ENCODE results near the gene SLC7A9. TPM values are rescaled to one million over a fixed set of nuclear protein-coding genes. Genes with fewer than 3 reads are reported as not detected.

The SLC7A9 gene
- total RNA-seq, 2 experiments from 2014 or later, result not detected

DNA sequence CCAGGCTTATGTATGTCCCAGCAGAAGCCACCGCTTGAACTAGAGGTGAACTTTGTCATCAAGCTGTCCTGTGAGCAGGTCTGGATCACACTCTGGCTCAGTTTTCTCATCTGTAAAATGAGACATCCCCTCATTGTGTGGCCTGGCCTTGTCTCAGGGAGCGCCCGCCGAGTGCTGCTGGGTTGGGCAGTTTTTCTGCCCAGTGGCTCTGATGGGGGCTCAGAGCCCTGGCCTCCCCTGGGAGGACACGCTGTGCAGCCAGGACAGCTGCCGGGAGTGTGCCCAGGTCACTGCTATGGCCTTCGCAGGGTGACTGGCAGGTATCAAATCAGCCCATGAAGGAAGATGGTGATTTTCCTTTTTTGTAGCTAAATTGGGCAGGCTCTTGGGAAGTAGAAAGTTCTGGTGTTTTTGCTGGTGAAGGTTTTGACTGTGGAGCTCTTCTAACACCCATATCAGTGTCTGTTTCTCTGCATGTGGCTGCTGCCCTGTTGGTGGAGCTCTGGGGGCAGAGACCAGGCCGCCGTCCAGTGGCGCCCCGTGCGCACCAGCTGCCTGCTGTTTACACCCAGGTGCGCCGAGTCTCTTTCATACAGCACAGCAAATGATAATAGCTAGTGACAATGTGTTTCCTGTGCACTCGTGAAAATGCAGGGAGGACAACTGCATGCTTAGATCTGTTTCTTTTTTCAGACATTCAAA is 40.8 kb downstream of the SLC7A9 start:
- intact Hi-C loops (cut with micrococcal nuclease; ENCODE audit: unreplicated experiment), result no loop called here
- Histone ChIP-seq H3K36me3 (ENCODE audit: insufficient read depth, low read length) (no peaks in the 10 kb centered on the region), H2AFZ (ENCODE audit: low read length) (no peak overlapping the region), H3K79me2 (ENCODE audit: insufficient read depth, low read depth, low read length) (no peaks in the 10 kb centered on the region), H3K4me3 (ENCODE audit: low read depth, low read length, poor library complexity, severe bottlenecking) (no peak overlapping the region), H3K27ac (ENCODE audit: low read depth, low read length, poor library complexity, severe bottlenecking) (no peak overlapping the region), H3K9me3 (ENCODE audit: low read length) (no peaks in the 10 kb centered on the region), H3K4me1 (ENCODE audit: insufficient read depth, low read length, poor library complexity, severe bottlenecking) (no peaks in the 10 kb centered on the region), H4K20me1 (ENCODE audit: insufficient read depth, low read length) (no peaks in the 10 kb centered on the region), H3K4me2 (ENCODE audit: low read length) (no peak overlapping the region), H3K9me2 (ENCODE audit: insufficient read depth, low read length) (no peaks in the 10 kb centered on the region)
- POLR2A ChIA-PET, result no interaction called here
- no peak for TF ChIP-seq EZH2phosphoT487 (IDR thresholded peaks at IDR 0.05; ENCODE audit: borderline replicate concordance, low read depth, low read length)
- TF ChIP-seq, protein P1, sequence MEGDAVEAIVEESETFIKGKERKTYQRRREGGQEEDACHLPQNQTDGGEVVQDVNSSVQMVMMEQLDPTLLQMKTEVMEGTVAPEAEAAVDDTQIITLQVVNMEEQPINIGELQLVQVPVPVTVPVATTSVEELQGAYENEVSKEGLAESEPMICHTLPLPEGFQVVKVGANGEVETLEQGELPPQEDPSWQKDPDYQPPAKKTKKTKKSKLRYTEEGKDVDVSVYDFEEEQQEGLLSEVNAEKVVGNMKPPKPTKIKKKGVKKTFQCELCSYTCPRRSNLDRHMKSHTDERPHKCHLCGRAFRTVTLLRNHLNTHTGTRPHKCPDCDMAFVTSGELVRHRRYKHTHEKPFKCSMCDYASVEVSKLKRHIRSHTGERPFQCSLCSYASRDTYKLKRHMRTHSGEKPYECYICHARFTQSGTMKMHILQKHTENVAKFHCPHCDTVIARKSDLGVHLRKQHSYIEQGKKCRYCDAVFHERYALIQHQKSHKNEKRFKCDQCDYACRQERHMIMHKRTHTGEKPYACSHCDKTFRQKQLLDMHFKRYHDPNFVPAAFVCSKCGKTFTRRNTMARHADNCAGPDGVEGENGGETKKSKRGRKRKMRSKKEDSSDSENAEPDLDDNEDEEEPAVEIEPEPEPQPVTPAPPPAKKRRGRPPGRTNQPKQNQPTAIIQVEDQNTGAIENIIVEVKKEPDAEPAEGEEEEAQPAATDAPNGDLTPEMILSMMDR (conservative IDR thresholded peaks at IDR 0.05; ENCODE audit: low read length), result no peak
- no TSS peak for BruUV-seq (replicated peaks)
- CTCF ChIA-PET (ENCODE audit: unreplicated experiment), result no interaction called here
- DNase-seq (ENCODE audit: low spot score), result no peak

DNA sequence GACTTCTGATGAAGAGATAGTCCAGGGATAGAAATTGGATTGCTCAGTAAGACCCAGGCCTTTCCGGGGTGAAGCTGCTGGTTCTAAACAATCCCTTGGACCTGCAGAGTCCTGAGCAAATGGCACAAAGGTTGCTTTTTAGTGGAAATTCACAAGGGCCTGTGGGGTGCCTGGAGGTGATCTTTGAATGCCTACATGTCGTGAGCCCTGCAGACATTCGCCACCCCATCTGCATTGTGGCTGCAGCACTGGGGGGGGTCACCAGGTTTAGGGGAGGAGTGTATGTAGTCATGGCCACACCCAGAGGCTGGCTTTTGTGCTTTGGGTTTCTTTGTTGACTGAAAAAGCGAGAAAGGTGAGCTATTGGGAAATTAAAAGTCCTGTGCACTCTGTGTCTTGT is 41.4 kb downstream of the SLC7A9 start:
- Histone ChIP-seq H3K36me3 (ENCODE audit: insufficient read depth, low read length) (no peaks in the 10 kb centered on the region), H3K27ac (ENCODE audit: low read depth, low read length, poor library complexity, severe bottlenecking) (no peak overlapping the region), H3K4me1 (ENCODE audit: insufficient read depth, low read length, poor library complexity, severe bottlenecking) (no peaks in the 10 kb centered on the region), H3K79me2 (ENCODE audit: insufficient read depth, low read depth, low read length) (no peaks in the 10 kb centered on the region), H3K4me2 (ENCODE audit: low read length) (no peak overlapping the region), H3K9me2 (ENCODE audit: insufficient read depth, low read length) (no peaks in the 10 kb centered on the region), H4K20me1 (ENCODE audit: insufficient read depth, low read length) (no peaks in the 10 kb centered on the region), H3K4me3 (ENCODE audit: low read depth, low read length, poor library complexity, severe bottlenecking) (no peak overlapping the region), H3K9me3 (ENCODE audit: low read length) (no peaks in the 10 kb centered on the region), H2AFZ (ENCODE audit: low read length) (no peak overlapping the region)
- TF ChIP-seq, protein P1 (conservative IDR thresholded peaks at IDR 0.05; ENCODE audit: low read length), result no peak
- CTCF ChIA-PET (ENCODE audit: unreplicated experiment), result no interaction called here
- POLR2A ChIA-PET, result no interaction called here
- DNase-seq (ENCODE audit: low spot score), result no peak
- intact Hi-C loops (cut with micrococcal nuclease; ENCODE audit: unreplicated experiment), result no loop called here
- no TSS peak for BruUV-seq (replicated peaks)

DNA sequence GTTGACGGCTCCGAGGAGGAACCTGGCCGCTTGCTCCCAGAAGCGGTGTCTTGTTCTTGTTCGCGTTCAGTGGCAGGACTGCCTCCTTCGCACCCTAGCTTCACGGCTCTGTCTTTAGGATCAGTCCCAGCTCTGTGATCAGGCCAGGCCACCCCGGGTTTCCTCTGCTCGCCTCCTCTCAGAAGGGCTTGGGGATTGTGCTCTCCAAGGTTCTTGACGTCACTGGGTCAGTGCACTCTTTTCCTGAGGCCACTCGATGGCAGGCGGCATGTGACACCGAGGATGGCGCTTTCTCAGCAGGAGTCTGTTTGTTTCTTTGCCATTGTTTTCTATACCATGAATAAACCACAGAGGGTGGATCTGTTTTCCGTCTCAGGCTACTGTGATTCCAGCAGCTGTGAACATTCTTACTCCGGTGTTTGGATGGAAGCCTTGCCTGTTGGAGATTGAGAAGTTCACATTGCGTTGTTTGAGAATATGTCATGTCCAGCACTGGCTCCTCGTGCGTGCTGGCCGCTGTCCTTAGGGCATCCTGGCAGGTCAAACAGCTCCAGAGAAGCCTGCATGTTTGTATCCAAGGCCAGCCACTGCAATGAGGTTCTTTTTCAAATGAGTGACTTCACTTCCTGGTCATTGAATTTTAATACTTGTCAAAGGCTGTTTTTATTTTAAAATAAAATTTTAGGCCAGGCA is 44.5 kb downstream of the SLC7A9 start:
- Histone ChIP-seq H3K36me3 (ENCODE audit: insufficient read depth, low read length) (no peaks in the 10 kb centered on the region), H4K20me1 (ENCODE audit: insufficient read depth, low read length) (no peaks in the 10 kb centered on the region), H3K4me2 (ENCODE audit: low read length) (no peak overlapping the region), H2AFZ (ENCODE audit: low read length) (no peak overlapping the region), H3K4me3 (ENCODE audit: low read depth, low read length, poor library complexity, severe bottlenecking) (no peak overlapping the region), H3K4me1 (ENCODE audit: insufficient read depth, low read length, poor library complexity, severe bottlenecking) (no peaks in the 10 kb centered on the region), H3K9me2 (ENCODE audit: insufficient read depth, low read length) (no peaks in the 10 kb centered on the region), H3K9me3 (ENCODE audit: low read length) (no peaks in the 10 kb centered on the region), H3K27ac (ENCODE audit: low read depth, low read length, poor library complexity, severe bottlenecking) (no peak overlapping the region), H3K79me2 (ENCODE audit: insufficient read depth, low read depth, low read length) (no peaks in the 10 kb centered on the region)
- no peak for DNase-seq (ENCODE audit: low spot score)
- no TSS peak for BruUV-seq (replicated peaks)
- intact Hi-C loops (cut with micrococcal nuclease; ENCODE audit: unreplicated experiment), result no loop called here
- TF ChIP-seq, protein P1 (conservative IDR thresholded peaks at IDR 0.05; ENCODE audit: low read length), result no peak
- no peak for TF ChIP-seq EZH2phosphoT487 (IDR thresholded peaks at IDR 0.05; ENCODE audit: borderline replicate concordance, low read depth, low read length)
- POLR2A ChIA-PET, result no interaction called here
- CTCF ChIA-PET (ENCODE audit: unreplicated experiment), result no interaction called here
